GM19324 (cell line): ENCODE data around the gene GRIN1.

Experiments
- ATAC-seq: cut with Tn5 transposase; IDR thresholded peaks from one replicate; pipeline ENCODE4 v1.9.1; 2021; ENCODE audit warnings: mild to moderate bottlenecking, moderate library complexity; ENCODE audit not compliant: unreplicated experiment, low FRiP score

Gene GRIN1

DNA sequence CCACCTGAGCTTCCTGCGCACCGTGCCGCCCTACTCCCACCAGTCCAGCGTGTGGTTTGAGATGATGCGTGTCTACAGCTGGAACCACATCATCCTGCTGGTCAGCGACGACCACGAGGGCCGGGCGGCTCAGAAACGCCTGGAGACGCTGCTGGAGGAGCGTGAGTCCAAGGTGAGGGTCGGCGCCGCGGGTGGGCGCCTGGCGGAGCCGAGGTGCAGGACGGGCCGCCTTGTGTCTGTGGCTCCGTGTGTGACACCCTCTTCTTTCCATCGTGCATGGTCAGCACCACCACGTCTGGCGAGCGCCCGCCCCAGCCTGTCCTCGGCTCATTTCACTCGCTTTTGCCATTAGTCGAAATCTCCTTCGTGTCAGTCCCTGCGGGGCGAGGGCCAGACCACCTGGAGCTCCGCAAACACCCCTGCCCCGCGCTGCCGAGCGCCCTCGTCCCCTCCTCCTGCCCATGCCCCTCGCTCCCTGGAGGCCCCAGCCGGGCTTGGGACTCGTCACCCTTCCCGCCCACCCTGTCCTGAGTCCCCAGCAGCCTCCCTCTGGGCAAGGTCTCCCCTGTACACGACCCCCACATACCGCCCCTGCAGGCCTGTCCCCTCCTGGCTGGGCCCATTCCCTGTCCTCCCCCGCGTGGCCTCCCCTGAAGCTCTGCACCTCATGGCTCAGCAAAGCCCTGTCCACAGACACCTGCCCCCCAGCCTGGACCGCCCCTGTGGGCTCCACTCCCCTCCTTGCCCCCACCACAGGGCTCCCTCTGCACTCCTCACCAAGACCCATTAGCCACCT, 7.0 kb downstream of the GRIN1 start:
- ATAC-seq = no peak

DNA sequence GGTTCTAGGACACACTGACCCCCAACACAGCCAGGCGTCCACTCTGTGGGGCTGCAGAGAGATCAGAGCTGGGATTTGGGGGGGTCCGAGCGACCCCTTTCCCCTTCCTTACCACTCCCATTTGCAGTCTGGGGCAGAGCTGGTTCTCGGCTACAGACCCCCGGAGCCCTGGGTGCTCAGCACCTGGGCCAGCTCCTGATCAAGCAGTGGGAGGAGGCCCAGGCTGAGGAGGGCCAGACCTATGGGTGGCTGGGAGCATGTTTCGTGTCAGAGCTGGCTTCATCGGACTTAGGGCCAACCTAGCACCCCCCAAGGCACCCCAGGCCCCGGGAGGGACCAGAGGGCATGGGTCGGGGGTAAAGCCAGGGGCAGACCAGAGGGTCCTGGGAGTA, 7.6 kb downstream of the GRIN1 start:
- ATAC-seq = no peak

- no peak for ATAC-seq
These were observed 8.3 kb downstream of the GRIN1 start for GRCh38 chr9:137147091-137147792.

- ATAC-seq = no peak
These were observed 8.8 kb downstream of the GRIN1 start for GRCh38 chr9:137147793-137148160.

GRCh38 chr9:137148242-137148641, 9.3 kb downstream of the GRIN1 start:
- ATAC-seq = no peak

DNA sequence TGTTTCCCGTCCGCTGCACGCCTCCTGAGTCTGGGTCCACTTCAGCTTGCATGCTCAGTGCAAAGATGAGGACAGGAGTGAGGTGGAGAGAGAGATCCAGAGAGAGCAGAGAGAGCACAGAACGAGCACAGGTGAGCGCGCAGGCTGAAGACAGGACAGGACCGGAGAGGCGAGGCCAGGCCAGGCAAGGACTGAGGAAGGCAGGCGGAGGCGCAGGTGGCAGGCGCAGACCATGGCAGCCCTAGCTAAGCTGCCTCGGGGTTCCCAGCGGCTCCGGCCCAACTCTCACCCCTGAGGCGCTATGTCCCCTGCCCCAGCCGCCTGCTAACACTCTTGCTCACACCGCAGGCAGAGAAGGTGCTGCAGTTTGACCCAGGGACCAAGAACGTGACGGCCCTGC, 9.7 kb downstream of the GRIN1 start:
- ATAC-seq = no peak

DNA sequence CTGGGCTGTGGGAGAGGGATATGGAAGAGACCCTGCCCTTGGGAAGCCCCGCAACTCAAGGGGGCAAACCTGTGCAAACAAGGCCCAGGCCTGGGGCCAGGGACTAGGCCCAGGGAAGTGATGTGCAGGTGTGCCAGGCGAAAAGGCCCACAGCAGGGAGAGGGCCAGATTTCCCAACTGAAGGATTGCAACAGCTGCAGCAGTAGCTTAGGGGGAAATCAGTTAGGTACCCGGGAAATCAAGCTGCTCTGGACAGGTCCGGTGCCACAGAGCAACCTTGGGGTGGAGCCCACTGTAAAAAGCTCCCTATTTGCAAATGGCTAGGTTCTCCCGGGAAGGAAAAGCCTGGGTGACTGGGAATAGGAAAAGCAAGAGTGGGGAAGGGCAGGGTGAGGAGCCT, 10.4 kb downstream of the GRIN1 start:
- ATAC-seq = no peak

DNA sequence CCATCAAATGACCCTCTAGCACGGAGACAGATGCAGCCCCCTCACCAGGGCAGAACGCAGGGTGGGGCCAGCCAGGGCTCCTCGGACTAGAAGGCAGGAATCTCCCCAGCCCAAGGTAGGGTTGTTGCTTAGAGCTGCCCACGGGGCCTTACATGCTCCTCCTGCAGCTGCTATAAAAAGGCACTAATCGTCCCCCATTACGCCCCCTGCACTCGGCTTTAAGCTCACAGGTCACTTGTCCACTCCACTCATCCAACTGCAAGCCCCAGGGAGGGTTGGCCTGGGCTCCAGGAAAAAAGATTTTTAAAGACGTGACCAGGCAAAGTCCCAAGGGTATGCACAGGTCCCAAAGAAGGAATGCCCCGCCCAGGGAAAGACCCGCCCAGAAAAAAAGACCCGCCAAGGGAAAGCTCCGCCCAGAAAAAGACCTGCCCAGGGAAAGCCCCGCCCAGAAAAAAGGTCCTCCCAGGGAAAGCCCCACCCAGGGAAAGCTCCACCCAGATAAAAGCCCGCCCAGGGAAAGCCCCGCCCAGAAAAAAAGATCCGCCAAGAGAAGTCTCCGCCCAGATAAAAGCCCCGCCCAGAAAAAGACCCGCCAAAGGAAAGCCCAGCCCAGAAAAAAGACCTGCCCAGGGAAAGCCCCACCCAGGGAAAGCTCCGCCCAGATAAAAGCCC, 11.1 kb downstream of the GRIN1 start:
- ATAC-seq = no peak

DNA sequence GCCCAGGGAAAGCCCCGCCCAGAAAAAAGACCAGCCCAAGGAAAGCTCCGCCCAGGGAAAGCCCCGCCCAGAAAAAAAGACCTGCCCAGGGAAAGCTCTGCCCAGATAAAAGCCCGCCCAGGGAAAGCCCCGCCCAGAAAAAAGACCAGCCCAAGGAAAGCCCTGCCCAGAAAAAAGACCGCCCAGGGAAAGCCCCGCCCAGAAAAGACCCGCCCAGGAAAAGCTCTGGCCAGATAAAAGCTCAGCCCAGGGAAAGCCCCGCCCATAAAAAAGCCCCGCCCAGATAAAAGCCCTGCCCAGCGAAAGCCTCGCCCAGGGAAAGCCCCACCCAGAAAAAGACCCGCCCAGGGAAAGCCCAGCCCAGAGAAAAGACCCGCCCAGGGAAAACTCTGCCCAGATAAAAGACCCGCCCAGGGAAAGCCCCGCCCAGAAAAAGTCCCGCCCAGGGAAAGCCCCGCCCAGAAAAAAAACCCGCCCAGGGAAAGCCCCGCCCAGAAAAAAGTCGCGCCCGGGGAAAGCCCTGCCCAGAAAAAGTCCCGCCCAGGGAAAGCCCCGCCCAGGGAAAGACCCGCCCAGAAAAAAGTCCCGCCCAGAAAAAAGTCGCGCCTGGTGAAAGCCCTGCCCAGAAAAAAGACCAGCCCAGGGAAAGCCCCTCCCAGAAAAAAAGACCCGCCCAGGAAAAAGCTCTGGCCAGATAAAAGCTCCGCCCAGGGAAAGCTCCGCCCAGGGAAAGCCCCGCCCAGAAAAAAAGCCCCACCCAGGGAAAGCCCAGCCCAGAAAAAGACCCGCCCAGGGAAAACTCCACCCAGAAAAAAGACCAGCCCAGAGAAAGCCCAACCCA, 11.9 kb downstream of the GRIN1 start:
- ATAC-seq = no peak

DNA sequence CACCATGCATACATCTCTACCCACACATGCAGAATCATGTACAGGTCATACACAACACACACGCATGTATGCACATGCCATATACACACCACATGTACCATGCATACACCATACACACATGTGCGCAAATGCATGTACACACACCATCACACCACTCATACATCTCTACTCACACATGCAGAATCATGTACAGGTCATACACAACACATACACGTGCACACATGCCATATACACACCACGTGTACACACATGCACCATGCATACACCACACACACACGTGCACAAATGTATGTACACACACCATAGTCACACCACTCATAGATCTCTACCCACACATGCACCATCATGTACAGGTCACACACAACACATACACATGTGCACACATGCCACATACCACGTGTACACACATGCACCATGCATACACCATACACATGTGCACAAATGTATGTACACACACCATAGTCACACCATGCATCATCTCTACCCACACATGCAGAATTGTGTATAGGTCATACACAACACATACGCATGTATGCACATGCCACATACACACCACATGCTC, 14.0 kb downstream of the GRIN1 start:
- ATAC-seq = no peak

GRCh38 chr9:137156567-137157375, 17.8 kb downstream of the GRIN1 start:
- ATAC-seq = no peak

- ATAC-seq = no peak
These were observed 18.9 kb downstream of the GRIN1 start for GRCh38 chr9:137157618-137158415.

GRCh38 chr9:137158625-137159024, 19.7 kb downstream of the GRIN1 start:
- ATAC-seq = no peak

DNA sequence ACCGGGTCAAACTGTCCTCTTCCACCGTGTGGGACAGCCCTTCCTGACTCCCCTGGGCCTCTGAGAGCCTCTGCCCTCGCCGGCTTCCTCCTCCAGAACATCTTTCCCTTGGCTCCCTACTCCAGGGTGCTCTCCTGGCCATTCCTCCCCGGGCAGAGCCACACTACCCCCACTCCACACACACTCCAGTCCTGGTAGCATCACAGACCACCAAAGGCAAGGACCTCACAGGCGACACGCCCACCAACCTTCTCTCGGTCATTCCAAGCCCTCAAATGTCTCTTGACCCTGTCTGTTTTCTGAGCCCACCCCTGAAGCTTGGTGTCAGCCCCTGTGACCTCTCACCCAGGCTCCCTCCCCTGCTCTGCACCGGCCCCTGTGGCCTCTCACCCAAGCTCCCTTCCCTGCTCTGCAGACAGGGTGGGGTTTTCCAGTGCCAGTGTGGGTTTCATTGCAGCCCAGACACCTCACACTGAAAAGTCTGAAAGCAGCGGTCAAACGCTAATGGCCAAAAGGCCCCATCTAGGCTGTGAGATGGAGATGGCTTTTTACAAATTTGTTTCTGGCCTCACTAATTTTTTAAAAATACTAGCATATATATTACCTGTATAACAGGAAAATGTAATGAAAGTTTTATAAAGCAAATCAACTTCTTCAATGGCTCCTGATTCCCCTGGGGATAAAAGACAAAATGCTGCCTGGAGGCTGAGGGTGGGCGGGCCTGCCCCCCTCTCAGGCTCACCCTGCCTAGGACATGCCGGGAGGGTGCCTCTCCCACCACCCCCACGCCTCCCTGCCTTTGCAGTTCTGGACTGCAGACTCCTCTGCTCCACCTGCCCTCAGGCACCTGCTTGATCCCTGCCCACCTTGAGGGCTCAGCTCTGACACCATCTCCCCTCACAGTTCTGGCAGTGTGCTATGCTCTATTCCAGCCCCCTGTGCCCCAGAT, 20.4 kb downstream of the GRIN1 start:
- no peak for ATAC-seq

DNA sequence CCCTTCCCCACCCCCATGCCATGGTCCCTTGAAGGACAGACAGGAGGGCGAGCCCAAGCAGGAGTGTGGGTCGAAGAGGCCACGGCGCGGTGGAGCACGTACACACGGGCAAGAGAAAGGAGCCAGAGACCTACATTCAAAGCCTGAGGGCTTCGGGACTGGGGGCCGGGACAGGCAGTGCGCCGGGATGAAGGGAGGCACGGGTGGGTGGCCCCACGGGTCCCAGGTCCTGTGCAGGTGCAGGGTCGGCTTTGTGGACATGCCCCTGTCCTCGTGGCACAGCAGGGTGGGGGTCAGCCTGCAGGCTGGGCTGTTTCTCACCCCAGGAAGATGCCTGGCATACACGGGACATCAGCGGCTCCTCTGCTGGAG, 21.1 kb downstream of the GRIN1 start:
- ATAC-seq = no peak

DNA sequence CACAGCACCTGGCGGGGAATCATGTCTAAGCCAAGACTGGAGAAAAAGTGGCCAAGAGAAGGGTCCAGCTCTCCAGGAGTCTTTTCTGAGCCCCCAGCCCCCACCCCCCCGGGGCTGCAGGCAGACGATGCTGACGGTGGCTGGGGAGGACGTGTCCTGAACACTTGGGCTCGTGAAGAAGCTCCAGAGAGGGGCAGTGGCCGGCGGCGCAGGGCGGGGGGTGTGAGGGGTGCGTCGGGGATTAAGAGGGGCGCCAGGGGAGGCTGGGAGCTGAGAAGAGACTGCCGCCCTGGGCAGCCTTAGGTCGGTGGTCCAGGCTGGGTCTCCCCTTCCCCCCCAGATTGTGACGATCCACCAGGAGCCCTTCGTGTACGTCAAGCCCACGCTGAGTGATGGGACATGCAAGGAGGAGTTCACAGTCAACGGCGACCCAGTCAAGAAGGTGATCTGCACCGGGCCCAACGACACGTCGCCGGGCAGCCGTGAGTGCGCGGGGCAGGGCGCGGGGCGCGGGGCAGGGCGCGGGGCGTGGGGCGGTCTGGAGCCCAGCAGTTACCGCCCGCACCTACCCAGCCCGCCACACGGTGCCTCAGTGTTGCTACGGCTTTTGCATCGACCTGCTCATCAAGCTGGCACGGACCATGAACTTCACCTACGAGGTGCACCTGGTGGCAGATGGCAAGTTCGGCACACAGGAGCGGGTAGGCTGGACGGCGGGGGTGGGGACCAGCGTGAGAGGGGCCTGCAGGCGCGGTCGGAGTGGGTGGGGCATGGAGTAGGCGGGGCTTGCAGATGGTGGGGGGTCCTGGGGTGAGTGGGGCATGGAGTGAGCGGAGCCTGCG, 22.0 kb downstream of the GRIN1 start:
- ATAC-seq = no peak
